VCaP (cell line): Measurements from ENCODE around the gene ENPP3.

Experiments
- H3K27ac ChIP-seq: fragments of 450-650 bp; 2 replicates; pipeline ENCODE4 v1.5.1; 2017
- TF ChIP-seq, protein P1 (sequence below): fragments of 450-650 bp; conservative IDR thresholded peaks from 2 replicates; pipeline ENCODE4 v1.5.1; 2017; ENCODE audit warnings: mild to moderate bottlenecking, moderate library complexity

The ENPP3 gene

DNA sequence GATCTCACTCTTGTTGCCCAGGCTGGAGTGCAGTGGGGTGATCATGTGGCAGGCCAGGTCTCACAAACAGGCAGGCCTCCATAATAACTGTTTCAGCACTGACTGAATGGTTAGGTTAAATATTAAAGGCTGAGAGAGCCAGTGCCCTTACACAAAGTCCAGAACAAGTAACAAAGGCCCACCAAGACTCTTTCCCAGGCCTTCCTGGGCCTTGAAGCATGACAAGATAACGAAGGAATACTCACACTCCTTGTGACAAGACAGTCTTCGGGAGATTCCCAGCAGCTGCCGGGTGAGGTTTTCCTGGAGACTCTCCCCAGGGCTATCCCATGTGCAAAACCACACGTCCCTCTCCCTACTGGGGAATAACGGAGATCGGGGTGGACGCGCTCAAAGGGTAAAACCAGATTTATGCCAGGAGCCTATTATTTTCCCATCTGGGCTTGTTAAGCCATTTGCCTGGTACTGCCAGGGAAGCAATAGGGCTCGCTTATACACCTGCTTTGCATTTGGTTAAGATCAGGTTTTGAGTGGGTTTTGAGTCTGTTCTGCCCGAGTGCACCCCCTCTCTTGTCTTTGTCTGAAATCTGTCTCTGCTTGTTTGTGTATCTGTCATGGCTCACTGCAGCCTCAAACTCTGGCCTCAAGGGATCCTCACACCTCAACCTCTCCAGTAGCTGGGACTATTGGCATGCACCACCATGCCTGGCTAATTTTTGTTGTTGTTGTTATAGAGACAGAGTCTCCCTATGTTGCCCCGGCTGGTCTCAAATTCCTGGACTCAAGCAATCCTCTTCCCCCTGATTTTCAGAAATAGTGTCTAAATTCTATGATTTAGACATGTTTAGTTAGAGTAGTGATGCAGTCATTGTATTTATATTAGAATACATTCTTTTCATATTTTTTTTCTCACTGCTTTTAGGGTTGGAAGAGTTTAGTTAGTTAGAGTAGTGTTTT is 1.4 kb upstream of the ENPP3 start:
- no peak overlapping the region for H3K27ac ChIP-seq
- TF ChIP-seq, protein P1, sequence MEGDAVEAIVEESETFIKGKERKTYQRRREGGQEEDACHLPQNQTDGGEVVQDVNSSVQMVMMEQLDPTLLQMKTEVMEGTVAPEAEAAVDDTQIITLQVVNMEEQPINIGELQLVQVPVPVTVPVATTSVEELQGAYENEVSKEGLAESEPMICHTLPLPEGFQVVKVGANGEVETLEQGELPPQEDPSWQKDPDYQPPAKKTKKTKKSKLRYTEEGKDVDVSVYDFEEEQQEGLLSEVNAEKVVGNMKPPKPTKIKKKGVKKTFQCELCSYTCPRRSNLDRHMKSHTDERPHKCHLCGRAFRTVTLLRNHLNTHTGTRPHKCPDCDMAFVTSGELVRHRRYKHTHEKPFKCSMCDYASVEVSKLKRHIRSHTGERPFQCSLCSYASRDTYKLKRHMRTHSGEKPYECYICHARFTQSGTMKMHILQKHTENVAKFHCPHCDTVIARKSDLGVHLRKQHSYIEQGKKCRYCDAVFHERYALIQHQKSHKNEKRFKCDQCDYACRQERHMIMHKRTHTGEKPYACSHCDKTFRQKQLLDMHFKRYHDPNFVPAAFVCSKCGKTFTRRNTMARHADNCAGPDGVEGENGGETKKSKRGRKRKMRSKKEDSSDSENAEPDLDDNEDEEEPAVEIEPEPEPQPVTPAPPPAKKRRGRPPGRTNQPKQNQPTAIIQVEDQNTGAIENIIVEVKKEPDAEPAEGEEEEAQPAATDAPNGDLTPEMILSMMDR = no peak

DNA sequence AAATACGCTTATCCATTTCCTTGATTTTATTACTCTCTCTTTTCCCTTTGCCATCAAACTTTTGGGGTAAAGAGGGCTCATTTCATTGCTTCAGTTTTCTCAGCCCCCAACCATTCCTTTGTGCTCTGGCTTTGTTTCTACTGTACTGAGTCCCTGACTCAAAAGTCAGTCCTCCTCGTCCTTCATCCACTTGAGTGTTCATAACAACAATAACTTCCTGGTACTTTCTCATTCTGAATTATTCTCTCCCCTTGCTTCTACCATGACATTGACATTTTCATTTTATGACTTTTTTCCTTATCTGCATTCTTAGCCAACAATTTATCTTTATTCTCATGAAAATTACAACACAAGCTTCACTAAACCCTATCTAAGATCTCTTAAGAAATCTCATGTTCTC is 911 bp downstream of the ENPP3 start:
- TF ChIP-seq, protein P1 = no peak
- no peak overlapping the region for H3K27ac ChIP-seq

DNA sequence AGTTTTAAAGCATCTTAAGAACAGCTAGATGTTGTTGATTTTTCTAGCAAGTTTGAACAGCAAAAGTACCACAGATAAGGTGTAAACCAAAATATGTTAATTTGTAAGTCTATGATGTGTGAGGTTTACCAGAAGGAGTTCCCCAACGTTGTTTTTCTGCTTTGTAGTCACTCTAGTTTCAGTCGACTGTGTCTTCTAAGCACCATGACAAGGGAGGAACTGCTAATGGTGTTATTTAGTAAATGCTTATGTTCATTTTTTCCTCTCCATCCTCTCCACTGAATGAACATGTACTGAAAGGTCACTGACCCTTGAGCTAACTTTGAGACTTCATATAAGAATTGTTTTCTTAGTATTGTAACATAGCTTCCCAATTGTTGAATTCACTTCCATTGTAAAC is 3.0 kb downstream of the ENPP3 start:
- TF ChIP-seq, protein P1 = no peak
- peak overlapping the region; percentile 38; the same call in 1 of the 2 replicates for H3K27ac ChIP-seq

DNA sequence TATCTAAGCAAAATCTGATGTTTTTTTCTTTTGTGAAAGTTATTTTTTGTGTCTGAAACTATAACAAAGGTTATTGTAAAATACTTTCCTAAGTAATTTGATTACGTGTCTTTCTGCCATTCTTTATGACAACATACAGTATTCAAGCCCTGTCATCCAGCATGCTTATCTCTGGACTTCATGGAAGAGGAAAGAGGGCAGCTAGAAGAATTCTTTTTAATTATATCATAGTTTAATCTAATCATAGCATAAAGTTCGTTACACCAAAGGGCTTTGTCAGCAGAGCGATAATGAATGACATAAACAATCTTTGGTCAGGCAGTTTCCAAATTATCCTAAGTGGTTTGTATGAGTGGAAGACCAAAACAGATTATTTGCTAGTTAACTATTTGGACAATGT is 3.5 kb downstream of the ENPP3 start:
- TF ChIP-seq, protein P1 = no peak
- no peak overlapping the region for H3K27ac ChIP-seq

DNA sequence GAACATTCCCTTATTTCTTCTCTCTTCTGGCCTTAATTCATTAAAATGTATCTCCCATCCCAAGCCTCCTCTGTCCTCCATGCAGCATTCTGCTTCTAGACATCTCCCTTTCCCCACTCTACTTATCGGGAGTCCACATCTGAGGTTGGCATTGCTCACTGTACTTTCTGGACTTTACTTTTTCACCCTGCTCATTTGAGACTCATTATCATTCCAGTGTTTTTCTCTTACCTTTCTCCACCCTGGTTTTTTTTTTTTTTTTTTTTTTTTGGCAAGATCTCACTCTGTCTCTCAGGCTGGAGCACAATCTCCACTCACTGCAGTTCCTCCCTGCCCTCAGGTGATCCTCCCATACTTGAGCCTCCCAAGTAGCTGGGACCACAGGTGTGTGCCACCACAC is 4.5 kb downstream of the ENPP3 start:
- H3K27ac ChIP-seq = no peak overlapping the region
- TF ChIP-seq, protein P1 = no peak

DNA sequence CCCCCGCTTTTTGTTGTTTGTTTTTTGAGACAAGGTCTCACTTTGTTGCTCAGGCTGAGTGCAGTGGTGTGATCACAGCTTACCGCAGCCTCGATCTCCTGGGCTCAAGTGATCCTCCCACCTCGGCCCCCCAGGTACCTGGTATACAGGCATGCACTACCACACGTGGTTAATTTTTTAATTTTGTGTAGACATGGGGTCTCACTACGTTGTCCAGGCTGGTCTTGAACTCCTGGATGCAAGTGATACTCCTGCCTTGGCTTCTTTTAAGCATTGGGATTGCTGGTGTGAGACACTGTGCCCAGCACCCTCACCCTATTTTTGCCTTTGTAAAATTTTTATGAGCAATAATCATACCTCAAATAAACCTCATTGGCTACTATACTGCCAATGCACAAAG is 5.5 kb downstream of the ENPP3 start:
- TF ChIP-seq, protein P1 = no peak

DNA sequence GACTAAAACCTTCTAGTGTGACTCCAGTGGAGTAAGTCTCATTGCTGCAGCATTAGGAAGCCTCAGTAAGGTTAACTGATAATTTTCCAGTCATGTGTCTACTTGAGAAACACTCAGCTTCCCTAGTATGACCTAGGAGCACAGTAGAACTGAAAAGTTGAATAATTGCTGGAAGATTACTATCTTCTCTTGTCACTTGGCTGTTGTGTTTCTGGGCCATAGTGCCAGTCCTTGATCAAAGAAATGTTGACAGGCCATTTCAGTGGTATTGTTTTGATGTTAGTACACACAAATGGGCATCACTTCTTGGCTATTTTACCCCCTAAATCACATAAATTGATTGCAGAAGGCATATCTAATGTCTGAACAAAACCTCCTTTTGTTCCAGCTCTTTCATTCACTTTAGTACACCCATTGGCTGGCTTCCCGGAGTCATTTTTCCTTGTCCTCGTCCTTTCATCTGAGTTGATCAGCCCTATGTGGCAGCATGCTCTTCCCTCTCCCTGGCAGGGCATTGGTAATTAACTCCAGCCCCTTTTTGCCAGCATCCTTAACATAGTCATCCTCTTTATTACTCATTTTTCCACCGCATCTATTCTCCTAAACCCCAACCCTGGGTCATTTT is 6.0 kb downstream of the ENPP3 start:
- H3K27ac ChIP-seq = no peak overlapping the region
- TF ChIP-seq, protein P1 = no peak

More for the DNA sequence above, 5.5 kb downstream of the ENPP3 start:
- no peak overlapping the region for H3K27ac ChIP-seq
